ENCODE measurements around the gene HEPN1. TPM values are rescaled to one million over a fixed set of nuclear protein-coding genes. Genes with fewer than 3 reads are reported as not detected.

Gene HEPN1
- total and polyA plus RNA-seq, 9 of the 15 experiments (the other 6 are each of a cell fraction or from before 2014, with no cell fraction given) = not detected

DNA sequence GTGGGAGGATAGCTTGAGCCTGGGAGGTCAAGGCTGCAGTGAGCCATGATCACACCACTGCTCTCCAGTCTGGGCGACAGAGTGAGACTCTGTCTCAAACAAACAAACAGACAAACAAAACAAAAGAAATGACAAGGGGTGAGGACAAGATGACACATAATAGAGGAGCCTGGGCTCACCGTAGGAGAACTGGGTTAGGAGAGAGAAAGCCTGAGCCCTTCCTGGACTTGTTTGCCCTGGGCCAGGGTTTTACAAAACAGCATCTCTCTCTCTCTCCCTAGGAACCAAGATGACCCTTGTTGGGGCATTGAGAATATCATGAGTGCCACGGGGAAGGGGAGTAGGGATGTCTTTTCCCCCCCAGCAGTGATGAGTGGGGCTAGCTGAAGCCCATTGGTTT, 38.1 kb upstream of the HEPN1 start (continued):
- TF ChIP-seq, protein P1, sequence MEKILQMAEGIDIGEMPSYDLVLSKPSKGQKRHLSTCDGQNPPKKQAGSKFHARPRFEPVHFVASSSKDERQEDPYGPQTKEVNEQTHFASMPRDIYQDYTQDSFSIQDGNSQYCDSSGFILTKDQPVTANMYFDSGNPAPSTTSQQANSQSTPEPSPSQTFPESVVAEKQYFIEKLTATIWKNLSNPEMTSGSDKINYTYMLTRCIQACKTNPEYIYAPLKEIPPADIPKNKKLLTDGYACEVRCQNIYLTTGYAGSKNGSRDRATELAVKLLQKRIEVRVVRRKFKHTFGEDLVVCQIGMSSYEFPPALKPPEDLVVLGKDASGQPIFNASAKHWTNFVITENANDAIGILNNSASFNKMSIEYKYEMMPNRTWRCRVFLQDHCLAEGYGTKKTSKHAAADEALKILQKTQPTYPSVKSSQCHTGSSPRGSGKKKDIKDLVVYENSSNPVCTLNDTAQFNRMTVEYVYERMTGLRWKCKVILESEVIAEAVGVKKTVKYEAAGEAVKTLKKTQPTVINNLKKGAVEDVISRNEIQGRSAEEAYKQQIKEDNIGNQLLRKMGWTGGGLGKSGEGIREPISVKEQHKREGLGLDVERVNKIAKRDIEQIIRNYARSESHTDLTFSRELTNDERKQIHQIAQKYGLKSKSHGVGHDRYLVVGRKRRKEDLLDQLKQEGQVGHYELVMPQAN (IDR thresholded peaks at IDR 0.05; ENCODE audit: borderline replicate concordance) = no peak
- no peak for TF ChIP-seq HSF4 (CRISPR knock-in tag; IDR thresholded peaks at IDR 0.05; ENCODE audit: borderline replicate concordance)
- TF ChIP-seq RUNX1 (IDR thresholded peaks at IDR 0.05; ENCODE audit: low read depth) = no peak
- no peak for TF ChIP-seq ZNF121 (CRISPR knock-in tag; conservative IDR thresholded peaks at IDR 0.05)
- TF ChIP-seq, protein P2, sequence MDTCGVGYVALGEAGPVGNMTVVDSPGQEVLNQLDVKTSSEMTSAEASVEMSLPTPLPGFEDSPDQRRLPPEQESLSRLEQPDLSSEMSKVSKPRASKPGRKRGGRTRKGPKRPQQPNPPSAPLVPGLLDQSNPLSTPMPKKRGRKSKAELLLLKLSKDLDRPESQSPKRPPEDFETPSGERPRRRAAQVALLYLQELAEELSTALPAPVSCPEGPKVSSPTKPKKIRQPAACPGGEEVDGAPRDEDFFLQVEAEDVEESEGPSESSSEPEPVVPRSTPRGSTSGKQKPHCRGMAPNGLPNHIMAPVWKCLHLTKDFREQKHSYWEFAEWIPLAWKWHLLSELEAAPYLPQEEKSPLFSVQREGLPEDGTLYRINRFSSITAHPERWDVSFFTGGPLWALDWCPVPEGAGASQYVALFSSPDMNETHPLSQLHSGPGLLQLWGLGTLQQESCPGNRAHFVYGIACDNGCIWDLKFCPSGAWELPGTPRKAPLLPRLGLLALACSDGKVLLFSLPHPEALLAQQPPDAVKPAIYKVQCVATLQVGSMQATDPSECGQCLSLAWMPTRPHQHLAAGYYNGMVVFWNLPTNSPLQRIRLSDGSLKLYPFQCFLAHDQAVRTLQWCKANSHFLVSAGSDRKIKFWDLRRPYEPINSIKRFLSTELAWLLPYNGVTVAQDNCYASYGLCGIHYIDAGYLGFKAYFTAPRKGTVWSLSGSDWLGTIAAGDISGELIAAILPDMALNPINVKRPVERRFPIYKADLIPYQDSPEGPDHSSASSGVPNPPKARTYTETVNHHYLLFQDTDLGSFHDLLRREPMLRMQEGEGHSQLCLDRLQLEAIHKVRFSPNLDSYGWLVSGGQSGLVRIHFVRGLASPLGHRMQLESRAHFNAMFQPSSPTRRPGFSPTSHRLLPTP (IDR thresholded peaks at IDR 0.05; ENCODE audit: borderline replicate concordance, extremely low read depth, insufficient read length) = no peak
- TF ChIP-seq RAD51 (IDR thresholded peaks at IDR 0.05; ENCODE audit: borderline replicate concordance, low read depth) = no peak
- TF ChIP-seq, protein P3, sequence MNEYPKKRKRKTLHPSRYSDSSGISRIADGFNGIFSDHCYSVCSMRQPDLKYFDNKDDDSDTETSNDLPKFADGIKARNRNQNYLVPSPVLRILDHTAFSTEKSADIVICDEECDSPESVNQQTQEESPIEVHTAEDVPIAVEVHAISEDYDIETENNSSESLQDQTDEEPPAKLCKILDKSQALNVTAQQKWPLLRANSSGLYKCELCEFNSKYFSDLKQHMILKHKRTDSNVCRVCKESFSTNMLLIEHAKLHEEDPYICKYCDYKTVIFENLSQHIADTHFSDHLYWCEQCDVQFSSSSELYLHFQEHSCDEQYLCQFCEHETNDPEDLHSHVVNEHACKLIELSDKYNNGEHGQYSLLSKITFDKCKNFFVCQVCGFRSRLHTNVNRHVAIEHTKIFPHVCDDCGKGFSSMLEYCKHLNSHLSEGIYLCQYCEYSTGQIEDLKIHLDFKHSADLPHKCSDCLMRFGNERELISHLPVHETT (CRISPR knock-in tag; conservative IDR thresholded peaks at IDR 0.05 in 1 of 2, IDR thresholded peaks at IDR 0.05 in 1 of 2) = no peak
- TF ChIP-seq ZNF3 (CRISPR knock-in tag; IDR thresholded peaks at IDR 0.05) = no peak
- no peak for TF ChIP-seq PPARD (CRISPR knock-in tag; IDR thresholded peaks at IDR 0.05)
- TF ChIP-seq ZNF232 (CRISPR knock-in tag; IDR thresholded peaks at IDR 0.05) = no peak
- TF ChIP-seq ARID1B (IDR thresholded peaks at IDR 0.05) = no peak

Data from K562 (cell line).